Cardiac muscle cell (in vitro differentiated cells and primary cell): ENCODE measurements around the gene CREB5. TPM values are rescaled to one million over a fixed set of nuclear protein-coding genes. Genes with fewer than 3 reads are reported as not detected.

Source experiments
- DNase-seq, 2 donors: peaks; one replicate each; pipeline versions ENCODE4 v3.0.0 to v3.0.0-alpha.2; 2010 to 2017; ENCODE audit warnings: low read depth in 1 of 2, low spot score in 1 of 2
- H3K27ac ChIP-seq: fragments of 200-600 bp; sonication (generic); 2 replicates; pipeline ENCODE4 v1.5.1; 2016
- H3K27me3 ChIP-seq: fragments of 200-600 bp; sonication (generic); 2 replicates; pipeline ENCODE4 v1.6.0; 2016; ENCODE audit warnings: control low read depth
- H3K36me3 ChIP-seq: fragments of 200-600 bp; sonication (generic); 2 replicates; pipeline ENCODE4 v1.5.1; 2016; ENCODE audit warnings: control low read depth
- H3K4me1 ChIP-seq: fragments of 200-600 bp; sonication (generic); 2 replicates; pipeline ENCODE4 v1.8.1; 2017; ENCODE audit warnings: low read depth, mild to moderate bottlenecking, mixed run types
- H3K4me3 ChIP-seq: fragments of 200-600 bp; sonication (generic); 2 replicates; pipeline ENCODE4 v1.5.1; 2016; ENCODE audit warnings: mild to moderate bottlenecking
- H3K9me3 ChIP-seq: fragments of 200-600 bp; sonication (generic); 2 replicates; pipeline ENCODE4 v1.5.1; 2017; ENCODE audit warnings: low read depth, mild to moderate bottlenecking, control low read depth
- polyA plus RNA-seq: library from polyadenylated mRNA; unstranded; fragments of >200 nt; fragmentation: Nextera tagmentation; extraction: Ambion mirVana; gene quantifications from 2 replicates; pipeline ENCODE4 v1.2.1, GENCODE V29; 2016
- total RNA-seq: library from RNA; depleted of rRNA; stranded (reverse); fragments of >200 nt; gene quantifications from 2 replicates; pipeline ENCODE4 v1.2.3, GENCODE V29; 2016
- TF ChIP-seq, protein P1 (sequence below): IDR thresholded peaks from 2 replicates; pipeline ENCODE4 v1.5.1; 2012; ENCODE audit warnings: low read depth, mild to moderate bottlenecking, low read length

Gene CREB5
- total and polyA plus RNA-seq, 2 experiments from 2014 or later: 4.6 TPM

DNA sequence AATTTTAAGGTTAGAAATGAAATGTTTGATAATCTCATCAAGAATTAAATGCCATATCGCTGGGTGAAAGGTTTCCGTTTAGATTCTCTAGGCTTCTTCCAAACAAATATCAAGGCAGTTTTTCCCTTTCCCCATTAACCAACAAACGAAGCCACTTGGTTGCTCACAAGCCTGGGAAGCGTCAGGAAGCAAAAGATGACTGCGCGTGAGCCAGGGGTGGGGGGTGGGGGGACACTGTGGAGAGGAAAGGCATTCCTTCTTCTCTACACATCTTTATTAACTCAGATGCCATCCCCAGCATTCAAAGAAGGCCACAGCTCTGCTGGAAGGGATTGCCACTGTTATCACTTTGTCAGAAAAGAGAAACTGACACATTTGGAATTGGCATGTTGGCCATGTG, 338.7 kb downstream of the CREB5 start:
- Histone ChIP-seq H3K4me3 (no peak overlapping the region), H3K27me3 (no peaks in the 10 kb centered on the region), H3K36me3 (no peaks in the 10 kb centered on the region), H3K27ac (no peak overlapping the region), H3K4me1 (peaks cover 4% of the 10 kb centered on the region), H3K9me3 (no peaks in the 10 kb centered on the region)
- no peak for DNase-seq
- TF ChIP-seq, protein P1, sequence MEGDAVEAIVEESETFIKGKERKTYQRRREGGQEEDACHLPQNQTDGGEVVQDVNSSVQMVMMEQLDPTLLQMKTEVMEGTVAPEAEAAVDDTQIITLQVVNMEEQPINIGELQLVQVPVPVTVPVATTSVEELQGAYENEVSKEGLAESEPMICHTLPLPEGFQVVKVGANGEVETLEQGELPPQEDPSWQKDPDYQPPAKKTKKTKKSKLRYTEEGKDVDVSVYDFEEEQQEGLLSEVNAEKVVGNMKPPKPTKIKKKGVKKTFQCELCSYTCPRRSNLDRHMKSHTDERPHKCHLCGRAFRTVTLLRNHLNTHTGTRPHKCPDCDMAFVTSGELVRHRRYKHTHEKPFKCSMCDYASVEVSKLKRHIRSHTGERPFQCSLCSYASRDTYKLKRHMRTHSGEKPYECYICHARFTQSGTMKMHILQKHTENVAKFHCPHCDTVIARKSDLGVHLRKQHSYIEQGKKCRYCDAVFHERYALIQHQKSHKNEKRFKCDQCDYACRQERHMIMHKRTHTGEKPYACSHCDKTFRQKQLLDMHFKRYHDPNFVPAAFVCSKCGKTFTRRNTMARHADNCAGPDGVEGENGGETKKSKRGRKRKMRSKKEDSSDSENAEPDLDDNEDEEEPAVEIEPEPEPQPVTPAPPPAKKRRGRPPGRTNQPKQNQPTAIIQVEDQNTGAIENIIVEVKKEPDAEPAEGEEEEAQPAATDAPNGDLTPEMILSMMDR: no peak

DNA sequence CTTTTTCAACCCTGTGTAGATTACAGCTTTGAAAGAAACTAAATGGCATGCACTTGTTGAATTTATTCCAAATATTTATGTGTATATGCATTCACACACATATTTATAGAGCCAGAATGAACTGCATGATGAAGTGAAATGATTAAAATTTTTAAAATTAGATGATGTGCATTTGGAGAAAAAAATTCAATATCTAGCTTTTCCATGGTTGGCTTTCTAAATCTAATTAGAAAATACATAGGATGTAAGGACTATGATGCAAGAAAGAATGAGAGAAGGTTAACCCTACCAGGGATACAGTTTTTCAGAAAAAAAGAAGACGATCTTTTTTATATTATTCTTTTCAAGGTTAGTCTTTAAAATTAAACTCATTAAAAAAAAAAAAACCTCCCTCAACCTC, 341.3 kb downstream of the CREB5 start:
- Histone ChIP-seq H3K4me1 (peaks cover 4% of the 10 kb centered on the region), H3K9me3 (no peaks in the 10 kb centered on the region), H3K27ac (no peak overlapping the region), H3K27me3 (no peaks in the 10 kb centered on the region), H3K4me3 (no peak overlapping the region), H3K36me3 (no peaks in the 10 kb centered on the region)
- no peak for DNase-seq
- TF ChIP-seq, protein P1: no peak

DNA sequence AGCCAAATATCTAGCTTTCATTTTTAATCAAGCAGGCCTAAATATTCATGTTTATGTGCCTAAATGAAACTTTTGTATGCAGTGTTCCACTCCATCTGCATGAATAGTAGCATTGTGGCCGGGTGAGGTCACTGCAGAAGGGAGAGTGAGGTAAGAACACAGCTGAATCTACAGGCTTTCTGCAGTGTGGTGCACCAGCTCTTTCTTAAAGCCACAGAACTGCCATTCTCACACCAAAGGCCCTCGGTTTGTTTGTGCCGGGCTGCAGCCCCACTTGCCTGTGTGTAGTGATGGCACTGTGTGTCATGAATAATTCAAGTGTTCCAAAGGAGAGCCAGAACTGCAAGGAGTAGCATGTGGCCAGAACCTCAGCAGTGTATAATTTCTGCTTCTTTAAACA, 341.7 kb downstream of the CREB5 start:
- Histone ChIP-seq H3K4me1 (peaks cover 4% of the 10 kb centered on the region), H3K36me3 (no peaks in the 10 kb centered on the region), H3K4me3 (no peak overlapping the region), H3K9me3 (no peaks in the 10 kb centered on the region), H3K27me3 (no peaks in the 10 kb centered on the region), H3K27ac (no peak overlapping the region)
- peak in 1 of 2 donors; percentile 49 for DNase-seq
- TF ChIP-seq, protein P1: peak; percentile 19

DNA sequence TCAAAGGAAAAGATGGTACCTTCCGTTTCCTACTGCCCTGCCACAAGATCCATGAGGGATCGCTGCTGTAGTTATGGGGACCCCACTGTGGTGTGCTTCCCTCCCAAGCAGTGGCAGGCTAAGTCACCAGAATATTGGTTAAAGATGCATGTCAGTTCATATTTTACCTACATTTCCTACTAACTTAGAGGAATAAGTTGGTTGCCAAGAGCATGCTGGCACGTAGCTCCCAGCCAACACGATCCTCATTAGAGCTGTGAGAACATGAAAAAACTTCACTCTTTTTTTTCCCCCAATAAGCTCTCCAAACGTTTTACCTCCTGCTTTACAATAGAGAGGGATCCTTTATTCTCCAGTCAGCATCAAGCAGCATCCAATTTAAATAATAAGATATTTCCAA, 342.1 kb downstream of the CREB5 start:
- TF ChIP-seq, protein P1: no peak
- no peak overlapping the region for H3K4me3 ChIP-seq
- no peaks in the 10 kb centered on the region for H3K9me3 ChIP-seq
- no peak for DNase-seq
- no peak overlapping the region for H3K27ac ChIP-seq
- H3K27me3 ChIP-seq: no peaks in the 10 kb centered on the region
- H3K4me1 ChIP-seq: peaks cover 4% of the 10 kb centered on the region
- H3K36me3 ChIP-seq: no peaks in the 10 kb centered on the region

DNA sequence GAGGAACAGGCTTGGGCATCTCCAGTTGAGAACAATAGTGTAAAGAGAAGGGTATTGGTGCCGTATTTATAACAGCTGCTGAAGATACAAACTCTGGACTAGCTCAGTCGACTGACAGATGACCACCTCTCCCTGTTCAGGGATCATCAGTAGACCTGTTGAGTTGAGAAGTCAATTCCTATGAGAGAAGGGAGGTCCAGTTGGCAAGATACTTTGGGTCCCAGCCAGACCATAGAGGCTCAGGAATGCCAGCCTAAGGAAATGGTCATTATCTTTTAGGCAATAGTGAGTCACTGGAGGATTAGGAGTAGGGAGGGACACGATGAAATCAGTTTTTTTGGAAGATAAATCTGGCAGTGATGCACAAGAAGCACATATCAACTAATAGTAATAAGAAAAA, 342.9 kb downstream of the CREB5 start:
- Histone ChIP-seq H3K9me3 (no peaks in the 10 kb centered on the region), H3K4me1 (peaks cover 4% of the 10 kb centered on the region), H3K36me3 (no peaks in the 10 kb centered on the region), H3K27ac (no peak overlapping the region), H3K27me3 (no peaks in the 10 kb centered on the region), H3K4me3 (no peak overlapping the region)
- peak in 1 of 2 donors; percentile 68 for DNase-seq
- TF ChIP-seq, protein P1: no peak

DNA sequence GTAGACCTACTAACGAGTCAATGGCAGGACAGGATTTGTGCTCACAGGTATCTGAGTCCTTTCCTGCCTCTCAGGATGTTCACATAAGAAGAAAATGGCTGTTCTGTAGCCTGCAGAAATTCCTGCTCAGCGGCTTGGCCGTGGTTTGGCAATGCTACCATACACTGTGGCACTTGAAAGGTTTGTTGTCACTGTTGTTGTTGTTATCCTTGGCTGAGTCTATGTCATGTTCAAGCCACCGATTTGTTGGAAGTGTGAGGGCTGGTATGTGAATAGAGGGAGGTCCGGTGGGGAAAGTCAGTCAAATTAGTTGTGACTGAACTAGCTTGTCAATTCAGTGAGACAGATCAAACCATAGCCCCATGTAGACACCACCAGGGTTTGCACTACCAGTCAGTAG, 345.9 kb downstream of the CREB5 start:
- no peak for DNase-seq
- no peaks in the 10 kb centered on the region for H3K27me3 ChIP-seq
- no peak overlapping the region for H3K27ac ChIP-seq
- no peaks in the 10 kb centered on the region for H3K4me1 ChIP-seq
- no peaks in the 10 kb centered on the region for H3K9me3 ChIP-seq
- TF ChIP-seq, protein P1: no peak
- H3K4me3 ChIP-seq: no peak overlapping the region
- H3K36me3 ChIP-seq: no peaks in the 10 kb centered on the region
